ENCODE measurements around the gene CNOT8.

Gene CNOT8

DNA sequence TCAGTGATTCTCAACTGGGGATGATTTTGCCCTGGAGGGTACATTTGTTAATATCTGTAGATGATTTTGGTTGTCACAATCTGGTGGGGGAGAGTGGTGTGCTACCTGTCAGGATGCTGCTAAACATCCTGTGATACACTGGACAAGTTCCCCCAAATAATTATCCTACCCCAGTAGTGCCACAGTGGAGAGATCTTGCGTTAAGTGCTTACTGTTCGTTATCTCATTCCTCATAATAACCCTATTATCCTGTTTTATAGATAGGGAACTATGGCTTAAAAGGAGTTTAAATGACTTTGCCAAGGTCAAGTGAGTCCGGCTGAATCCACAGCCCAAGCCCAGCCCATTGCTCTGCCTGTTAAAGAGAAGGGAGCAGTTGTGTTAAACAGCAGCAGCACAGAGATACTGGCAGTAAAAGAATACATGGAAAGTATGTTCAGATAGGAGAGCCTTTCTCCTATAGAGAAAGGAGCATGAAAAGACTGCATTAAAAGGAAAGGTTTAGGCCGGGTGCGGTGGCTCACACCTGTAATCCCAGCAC is 15.4 kb downstream of the CNOT8 start:
- Histone ChIP-seq H3K36me3 (ENCODE audit: insufficient read depth, low read depth, low read length) (peaks cover 77% of the 10 kb centered on the region), H3K9me3 (ENCODE audit: insufficient read depth, low read depth, low read length) (peaks cover 10% of the 10 kb centered on the region)

DNA sequence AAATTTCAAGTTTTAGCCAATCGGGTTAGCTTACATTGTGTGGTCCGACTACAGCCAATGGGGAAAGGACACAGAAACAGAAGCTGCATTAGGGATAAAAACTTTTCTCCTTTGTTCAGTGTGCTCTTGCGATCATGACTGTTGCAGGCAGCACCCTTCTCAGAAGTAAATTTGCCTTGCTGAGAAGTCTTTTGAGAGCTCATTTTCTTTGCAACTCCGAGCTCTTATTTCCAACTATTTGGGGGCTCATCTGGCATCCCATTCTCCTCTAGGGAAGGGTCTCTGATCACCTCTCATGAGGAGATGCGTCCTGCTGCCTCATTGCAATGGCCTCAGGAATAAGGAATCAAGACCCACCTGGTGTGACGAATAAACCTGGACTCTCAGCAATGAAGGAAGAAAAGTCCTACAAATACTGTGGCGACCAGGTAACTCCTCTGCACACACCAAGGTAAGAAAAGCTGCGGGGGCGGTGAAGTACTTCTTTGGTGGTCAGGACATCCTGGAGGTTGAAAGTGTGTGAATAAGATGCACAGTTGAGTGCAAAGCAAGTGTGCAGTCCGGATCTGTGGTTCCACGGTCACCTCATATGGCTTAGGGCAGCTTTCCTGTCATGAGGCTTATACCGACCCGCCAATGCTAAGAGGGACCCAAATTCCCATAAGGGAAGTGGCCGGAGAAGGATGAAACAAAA is 20.4 kb downstream of the CNOT8 start:
- Histone ChIP-seq H3K9ac (ENCODE audit: low read depth, low read length) (no peak overlapping the region), H3K4me3 (ENCODE audit: low read length) (no peak overlapping the region), H3K4me1 (ENCODE audit: insufficient read depth, low read length) (no peaks in the 10 kb centered on the region), H3K27me3 (ENCODE audit: insufficient read depth, low read length) (no peaks in the 10 kb centered on the region), H3K27ac (ENCODE audit: low read length) (no peak overlapping the region), H3K36me3 (ENCODE audit: insufficient read depth, low read depth, low read length) (peaks cover 44% of the 10 kb centered on the region), H3K9me3 (ENCODE audit: insufficient read depth, low read depth, low read length) (peaks cover 20% of the 10 kb centered on the region)

More for the DNA sequence above, 15.4 kb downstream of the CNOT8 start:
- Histone ChIP-seq H3K27ac (ENCODE audit: low read length) (no peak overlapping the region), H3K27me3 (ENCODE audit: insufficient read depth, low read length) (no peaks in the 10 kb centered on the region), H3K9ac (ENCODE audit: low read depth, low read length) (no peak overlapping the region), H3K4me3 (ENCODE audit: low read length) (no peak overlapping the region), H3K4me1 (ENCODE audit: insufficient read depth, low read length) (no peaks in the 10 kb centered on the region)

DNA sequence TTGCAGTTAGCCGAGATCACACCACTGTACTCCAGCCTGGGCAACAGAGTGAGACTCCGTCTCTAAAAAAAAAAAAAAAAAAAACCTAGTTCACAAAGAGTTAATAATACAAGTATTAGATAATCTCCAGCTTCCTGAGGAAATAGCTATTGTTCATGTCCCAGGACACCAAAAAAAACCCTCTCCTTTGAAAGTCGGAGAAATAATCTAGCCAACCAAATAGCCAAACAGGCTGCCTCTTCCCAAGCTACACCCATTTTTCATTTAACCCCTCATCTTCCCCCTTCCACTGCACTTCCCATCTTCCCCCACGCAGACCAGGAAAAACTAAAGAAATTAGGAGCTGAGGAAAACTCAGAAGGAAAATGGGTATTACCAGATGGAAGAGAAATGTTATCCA is 23.6 kb downstream of the CNOT8 start:
- peaks cover 43% of the 10 kb centered on the region for H3K9me3 ChIP-seq (ENCODE audit: insufficient read depth, low read depth, low read length)
- no peaks in the 10 kb centered on the region for H3K4me1 ChIP-seq (ENCODE audit: insufficient read depth, low read length)
- H3K27ac ChIP-seq (ENCODE audit: low read length), result no peak overlapping the region
- H3K36me3 ChIP-seq (ENCODE audit: insufficient read depth, low read depth, low read length), result peaks cover 43% of the 10 kb centered on the region
- H3K9ac ChIP-seq (ENCODE audit: low read depth, low read length), result no peak overlapping the region
- H3K27me3 ChIP-seq (ENCODE audit: insufficient read depth, low read length), result no peaks in the 10 kb centered on the region
- no peak overlapping the region for H3K4me3 ChIP-seq (ENCODE audit: low read length)

DNA sequence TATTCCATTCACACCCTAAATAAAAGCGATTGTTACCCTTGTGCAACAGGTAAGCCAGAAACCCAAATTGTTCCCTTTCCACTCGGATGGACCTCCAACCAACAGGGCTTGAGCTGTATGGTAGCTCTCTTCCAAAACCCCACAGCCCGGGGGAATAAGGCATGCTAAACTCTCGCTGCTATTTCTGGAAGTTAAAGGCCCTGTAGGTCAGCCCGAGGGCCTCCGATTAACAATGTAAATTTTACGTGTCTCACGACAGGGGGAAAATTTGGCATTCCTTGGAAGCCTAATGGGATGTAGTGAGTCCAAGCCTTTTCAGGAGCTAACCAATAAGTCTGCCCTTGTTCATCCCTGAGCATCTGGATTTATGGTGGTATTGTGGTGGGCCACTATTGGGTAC is 26.0 kb downstream of the CNOT8 start:
- Histone ChIP-seq H3K9ac (ENCODE audit: low read depth, low read length) (no peak overlapping the region), H3K27ac (ENCODE audit: low read length) (no peak overlapping the region), H3K9me3 (ENCODE audit: insufficient read depth, low read depth, low read length) (peaks cover 28% of the 10 kb centered on the region), H3K4me1 (ENCODE audit: insufficient read depth, low read length) (no peaks in the 10 kb centered on the region), H3K4me3 (ENCODE audit: low read length) (no peak overlapping the region), H3K36me3 (ENCODE audit: insufficient read depth, low read depth, low read length) (peaks cover 52% of the 10 kb centered on the region), H3K27me3 (ENCODE audit: insufficient read depth, low read length) (no peaks in the 10 kb centered on the region)

GRCh38 chr5:154885439-154885838 is 27.0 kb downstream of the CNOT8 start:
- H3K36me3 ChIP-seq (ENCODE audit: insufficient read depth, low read depth, low read length), result peaks cover 62% of the 10 kb centered on the region
- H3K27me3 ChIP-seq (ENCODE audit: insufficient read depth, low read length), result no peaks in the 10 kb centered on the region
- H3K4me1 ChIP-seq (ENCODE audit: insufficient read depth, low read length), result no peaks in the 10 kb centered on the region
- peaks cover 24% of the 10 kb centered on the region for H3K9me3 ChIP-seq (ENCODE audit: insufficient read depth, low read depth, low read length)
- no peak overlapping the region for H3K27ac ChIP-seq (ENCODE audit: low read length)
- no peak overlapping the region for H3K9ac ChIP-seq (ENCODE audit: low read depth, low read length)
- H3K4me3 ChIP-seq (ENCODE audit: low read length), result no peak overlapping the region

DNA sequence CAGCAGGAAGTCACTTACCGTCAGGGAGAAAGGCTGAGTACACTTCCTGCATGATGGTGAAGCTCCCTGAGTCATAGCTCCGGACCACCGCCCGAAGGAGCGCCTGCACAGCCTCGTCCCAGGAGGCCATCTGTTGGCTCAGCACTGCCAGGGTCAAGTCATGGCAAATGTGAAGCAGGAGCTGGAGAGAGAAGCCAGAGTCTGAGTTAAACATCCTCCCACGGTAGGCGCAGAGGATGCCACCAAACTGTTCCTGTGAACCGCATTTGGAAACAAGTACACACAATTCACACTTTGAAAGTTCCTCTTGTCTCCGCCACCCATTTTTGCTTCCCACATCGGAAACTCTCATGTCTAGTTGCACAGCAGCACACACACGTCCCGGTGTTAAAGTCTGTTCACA is 33.9 kb downstream of the CNOT8 start:
- no peaks in the 10 kb centered on the region; the same call in 1 of the 2 replicates for H3K9me3 ChIP-seq (ENCODE audit: insufficient read depth, low read depth, low read length)
- H3K4me3 ChIP-seq (ENCODE audit: low read length), result no peak overlapping the region
- no peak overlapping the region for H3K9ac ChIP-seq (ENCODE audit: low read depth, low read length)
- no peaks in the 10 kb centered on the region for H3K4me1 ChIP-seq (ENCODE audit: insufficient read depth, low read length)
- no peaks in the 10 kb centered on the region for H3K27me3 ChIP-seq (ENCODE audit: insufficient read depth, low read length)
- peaks cover 95% of the 10 kb centered on the region for H3K36me3 ChIP-seq (ENCODE audit: insufficient read depth, low read depth, low read length)
- H3K27ac ChIP-seq (ENCODE audit: low read length), result no peak overlapping the region

GRCh38 chr5:154893381-154893780 is 35.0 kb downstream of the CNOT8 start:
- H3K4me1 ChIP-seq (ENCODE audit: insufficient read depth, low read length), result no peaks in the 10 kb centered on the region
- no peak overlapping the region for H3K9ac ChIP-seq (ENCODE audit: low read depth, low read length)
- H3K27ac ChIP-seq (ENCODE audit: low read length), result no peak overlapping the region
- no peak overlapping the region for H3K4me3 ChIP-seq (ENCODE audit: low read length)
- no peaks in the 10 kb centered on the region for H3K27me3 ChIP-seq (ENCODE audit: insufficient read depth, low read length)
- H3K9me3 ChIP-seq (ENCODE audit: insufficient read depth, low read depth, low read length), result no peaks in the 10 kb centered on the region
- peaks cover 95% of the 10 kb centered on the region for H3K36me3 ChIP-seq (ENCODE audit: insufficient read depth, low read depth, low read length)

GRCh38 chr5:154895606-154896561 is 37.5 kb downstream of the CNOT8 start:
- H3K36me3 ChIP-seq (ENCODE audit: insufficient read depth, low read depth, low read length), result peaks cover 95% of the 10 kb centered on the region

DNA sequence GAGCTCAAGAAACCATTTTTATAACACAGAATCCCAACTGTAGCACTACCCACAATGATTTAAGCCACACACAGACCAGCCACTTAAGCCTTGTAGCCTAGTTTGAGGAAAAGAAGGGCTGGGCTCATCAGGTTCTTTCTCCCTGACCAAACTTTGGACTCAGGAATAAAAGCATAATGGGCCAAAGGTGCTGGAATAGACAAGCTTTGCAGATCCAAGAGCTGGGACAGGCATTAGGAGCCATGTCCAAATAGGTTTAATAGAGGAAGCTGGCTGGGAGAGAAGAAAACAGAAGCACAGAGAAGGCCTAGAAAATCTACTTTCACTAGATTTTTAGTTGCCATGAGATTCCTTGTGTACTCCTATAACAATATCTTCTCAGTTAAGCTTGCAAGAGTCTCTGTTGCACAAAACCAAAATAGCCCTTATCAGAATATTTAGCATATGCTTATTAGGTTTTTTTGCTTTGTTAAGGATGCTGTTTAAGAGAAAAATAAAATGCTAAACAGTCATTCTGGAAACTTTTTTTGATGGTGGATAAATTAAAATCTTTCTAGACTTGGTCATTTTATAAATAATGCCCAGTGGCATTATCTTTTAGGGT is 38.2 kb downstream of the CNOT8 start:
- Histone ChIP-seq H3K36me3 (ENCODE audit: insufficient read depth, low read depth, low read length) (peaks cover 95% of the 10 kb centered on the region), H3K4me3 (ENCODE audit: low read length) (no peak overlapping the region), H3K27ac (ENCODE audit: low read length) (no peak overlapping the region), H3K27me3 (ENCODE audit: insufficient read depth, low read length) (no peaks in the 10 kb centered on the region), H3K4me1 (ENCODE audit: insufficient read depth, low read length) (no peaks in the 10 kb centered on the region), H3K9me3 (ENCODE audit: insufficient read depth, low read depth, low read length) (no peaks in the 10 kb centered on the region), H3K9ac (ENCODE audit: low read depth, low read length) (no peak overlapping the region)

More at GRCh38 chr5:154895606-154896561, 37.5 kb downstream of the CNOT8 start:
- no peak overlapping the region for H3K9ac ChIP-seq (ENCODE audit: low read depth, low read length)
- H3K4me1 ChIP-seq (ENCODE audit: insufficient read depth, low read length), result no peaks in the 10 kb centered on the region
- H3K27ac ChIP-seq (ENCODE audit: low read length), result no peak overlapping the region
- no peaks in the 10 kb centered on the region for H3K9me3 ChIP-seq (ENCODE audit: insufficient read depth, low read depth, low read length)
- H3K4me3 ChIP-seq (ENCODE audit: low read length), result no peak overlapping the region
- H3K27me3 ChIP-seq (ENCODE audit: insufficient read depth, low read length), result no peaks in the 10 kb centered on the region

- no peak overlapping the region for H3K4me3 ChIP-seq (ENCODE audit: low read length)
- no peaks in the 10 kb centered on the region for H3K4me1 ChIP-seq (ENCODE audit: insufficient read depth, low read length)
- no peaks in the 10 kb centered on the region for H3K9me3 ChIP-seq (ENCODE audit: insufficient read depth, low read depth, low read length)
- no peak overlapping the region for H3K27ac ChIP-seq (ENCODE audit: low read length)
- no peak overlapping the region for H3K9ac ChIP-seq (ENCODE audit: low read depth, low read length)
- no peaks in the 10 kb centered on the region for H3K27me3 ChIP-seq (ENCODE audit: insufficient read depth, low read length)
- peaks cover 97% of the 10 kb centered on the region for H3K36me3 ChIP-seq (ENCODE audit: insufficient read depth, low read depth, low read length)
Observed at GRCh38 chr5:154898210-154898609, 39.8 kb downstream of the CNOT8 start.

DNA sequence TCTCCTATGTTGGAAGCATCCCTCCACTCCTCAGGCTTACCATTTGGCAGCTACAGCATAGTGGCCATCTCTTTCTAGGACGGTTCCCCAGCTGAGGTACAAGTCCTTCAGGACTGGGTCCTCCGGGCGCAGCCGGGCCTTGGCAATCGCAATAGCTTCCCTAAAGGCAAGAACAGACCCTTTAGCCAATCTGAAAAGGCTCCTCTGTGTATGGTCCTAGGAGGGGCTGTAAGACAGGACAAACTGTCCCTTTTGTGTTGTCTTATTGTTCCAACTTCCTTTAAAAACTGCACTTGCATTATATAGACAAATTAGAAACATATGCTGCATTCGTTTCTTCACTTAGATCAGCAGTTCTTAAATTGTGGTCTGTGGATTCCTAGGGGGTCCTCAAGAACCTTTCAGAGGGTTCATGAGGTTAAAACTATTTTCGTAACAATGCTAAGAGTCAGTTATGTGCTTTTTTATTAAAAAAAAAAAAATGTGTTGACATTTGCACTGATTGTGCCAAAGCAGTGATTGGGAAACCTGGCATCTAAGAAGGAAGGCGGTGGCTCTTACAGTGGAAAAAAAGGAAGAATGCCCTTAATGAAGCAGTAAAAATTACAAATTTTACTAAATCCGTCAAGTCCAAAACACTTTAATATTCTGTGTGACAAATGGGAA is 40.9 kb downstream of the CNOT8 start:
- no peak overlapping the region for H3K9ac ChIP-seq (ENCODE audit: low read depth, low read length)
- no peak overlapping the region for H3K4me3 ChIP-seq (ENCODE audit: low read length)
- no peaks in the 10 kb centered on the region for H3K4me1 ChIP-seq (ENCODE audit: insufficient read depth, low read length)
- H3K9me3 ChIP-seq (ENCODE audit: insufficient read depth, low read depth, low read length), result no peaks in the 10 kb centered on the region
- no peaks in the 10 kb centered on the region for H3K27me3 ChIP-seq (ENCODE audit: insufficient read depth, low read length)
- no peak overlapping the region for H3K27ac ChIP-seq (ENCODE audit: low read length)
- peaks cover 97% of the 10 kb centered on the region for H3K36me3 ChIP-seq (ENCODE audit: insufficient read depth, low read depth, low read length)

Data from iPS-20b (cell line).